ENCODE measurements around the gene ST3GAL3. TPM values are rescaled to one million over a fixed set of nuclear protein-coding genes. Genes with fewer than 3 reads are reported as not detected.

Gene ST3GAL3
- polyA plus RNA-seq, 2 donors, result 3.6 to 4.5 TPM

GRCh38 chr1:43921022-43921421, 213.7 kb downstream of the ST3GAL3 start:
- Histone ChIP-seq H3K4me1 (ENCODE audit: control insufficient read depth in 2 of 2, insufficient read depth in 2 of 2, low read length in 1 of 2) (no peaks in the 10 kb centered on the region), H3K4me3 (ENCODE audit: low read depth in 1 of 2, low read length in 2 of 2) (no peak overlapping the region), H3K27ac (ENCODE audit: low read depth in 2 of 2, low read length in 1 of 2) (no peak overlapping the region), H3K27me3 (ENCODE audit: control insufficient read depth in 1 of 2, insufficient read depth in 2 of 2, low read length in 2 of 2) (no peaks in the 10 kb centered on the region), H3K36me3 (ENCODE audit: control insufficient read depth in 2 of 2, insufficient read depth in 2 of 2, low read length in 1 of 2) (no peaks in the 10 kb centered on the region), H3K9me3 (ENCODE audit: control insufficient read depth in 2 of 2, insufficient read depth in 1 of 2, low read depth in 1 of 2, low read length in 1 of 2) (no peaks in the 10 kb centered on the region)
- 94 to 97% methylated on average over 6 of the region's 6 CpGs for WGBS, 2 donors

DNA sequence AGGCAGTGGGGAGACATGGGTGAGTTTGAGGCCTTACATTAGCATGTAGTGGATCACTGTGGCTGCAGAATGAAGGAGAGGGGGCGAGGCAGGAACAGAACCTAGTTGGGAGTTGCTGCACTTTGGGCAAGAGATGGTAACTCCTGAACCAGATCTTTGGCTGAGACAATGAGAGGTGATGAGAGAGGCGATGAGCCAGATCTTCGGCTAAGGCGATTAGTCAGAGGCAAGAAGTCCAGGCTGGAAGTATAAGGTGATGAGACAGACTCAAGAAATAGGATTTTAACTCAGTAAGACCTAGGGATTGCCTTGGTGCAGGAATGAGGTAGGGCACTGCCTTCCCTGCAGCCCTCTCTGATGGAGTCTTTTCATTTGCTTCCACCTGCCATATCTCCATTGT, 217.2 kb downstream of the ST3GAL3 start:
- Histone ChIP-seq H3K9me3 (ENCODE audit: control insufficient read depth in 2 of 2, insufficient read depth in 1 of 2, low read depth in 1 of 2, low read length in 1 of 2) (no peaks in the 10 kb centered on the region), H3K27ac (ENCODE audit: low read depth in 2 of 2, low read length in 1 of 2) (no peak overlapping the region), H3K36me3 (ENCODE audit: control insufficient read depth in 2 of 2, insufficient read depth in 2 of 2, low read length in 1 of 2) (no peaks in the 10 kb centered on the region), H3K4me3 (ENCODE audit: low read depth in 1 of 2, low read length in 2 of 2) (no peak overlapping the region), H3K27me3 (ENCODE audit: control insufficient read depth in 1 of 2, insufficient read depth in 2 of 2, low read length in 2 of 2) (no peaks in the 10 kb centered on the region), H3K4me1 (ENCODE audit: control insufficient read depth in 2 of 2, insufficient read depth in 2 of 2, low read length in 1 of 2) (peaks cover 0 to under 1% of the 10 kb centered on the region in 2 donors)
- WGBS, 2 donors, result 76 to 77% methylated on average over 4 of the region's 4 CpGs

- H3K27me3 ChIP-seq (ENCODE audit: control insufficient read depth in 1 of 2, insufficient read depth in 2 of 2, low read length in 2 of 2), result no peaks in the 10 kb centered on the region
- no peak overlapping the region for H3K4me3 ChIP-seq (ENCODE audit: low read depth in 1 of 2, low read length in 2 of 2)
- H3K4me1 ChIP-seq (ENCODE audit: control insufficient read depth in 2 of 2, insufficient read depth in 2 of 2, low read length in 1 of 2), result peaks cover 0 to 8% of the 10 kb centered on the region in 2 donors
- no peaks in the 10 kb centered on the region for H3K36me3 ChIP-seq (ENCODE audit: control insufficient read depth in 2 of 2, insufficient read depth in 2 of 2, low read length in 1 of 2)
- no peak overlapping the region for H3K27ac ChIP-seq (ENCODE audit: low read depth in 2 of 2, low read length in 1 of 2)
- WGBS, 2 donors, result 92 to 95% methylated on average over 9 of the region's 9 CpGs
- no peaks in the 10 kb centered on the region for H3K9me3 ChIP-seq (ENCODE audit: control insufficient read depth in 2 of 2, insufficient read depth in 1 of 2, low read depth in 1 of 2, low read length in 1 of 2)
Observed at GRCh38 chr1:43925846-43926245, 218.5 kb downstream of the ST3GAL3 start.

GRCh38 chr1:43930168-43930948, 223.0 kb downstream of the ST3GAL3 start:
- H3K36me3 ChIP-seq (ENCODE audit: control insufficient read depth in 2 of 2, insufficient read depth in 2 of 2, low read length in 1 of 2), result no peaks in the 10 kb centered on the region
- peaks cover 3 to 25% of the 10 kb centered on the region in 2 donors for H3K4me1 ChIP-seq (ENCODE audit: control insufficient read depth in 2 of 2, insufficient read depth in 2 of 2, low read length in 1 of 2)
- 80 to 83% methylated on average over 10 of the region's 10 CpGs for WGBS, 2 donors
- H3K9me3 ChIP-seq (ENCODE audit: control insufficient read depth in 2 of 2, insufficient read depth in 1 of 2, low read depth in 1 of 2, low read length in 1 of 2), result no peaks in the 10 kb centered on the region
- no peak overlapping the region for H3K4me3 ChIP-seq (ENCODE audit: low read depth in 1 of 2, low read length in 2 of 2)
- no peaks in the 10 kb centered on the region for H3K27me3 ChIP-seq (ENCODE audit: control insufficient read depth in 1 of 2, insufficient read depth in 2 of 2, low read length in 2 of 2)
- H3K27ac ChIP-seq (ENCODE audit: low read depth in 2 of 2, low read length in 1 of 2), result peak overlapping the region in 1 of 2 donors; percentile 18

GRCh38 chr1:43930949-43931275, 223.6 kb downstream of the ST3GAL3 start:
- 48 to 57% methylated on average over 4 of the region's 4 CpGs for WGBS, 2 donors
- Histone ChIP-seq H3K27ac (ENCODE audit: low read depth in 2 of 2, low read length in 1 of 2) (no peak overlapping the region), H3K9me3 (ENCODE audit: control insufficient read depth in 2 of 2, insufficient read depth in 1 of 2, low read depth in 1 of 2, low read length in 1 of 2) (no peaks in the 10 kb centered on the region), H3K4me3 (ENCODE audit: low read depth in 1 of 2, low read length in 2 of 2) (no peak overlapping the region), H3K27me3 (ENCODE audit: control insufficient read depth in 1 of 2, insufficient read depth in 2 of 2, low read length in 2 of 2) (no peaks in the 10 kb centered on the region), H3K4me1 (ENCODE audit: control insufficient read depth in 2 of 2, insufficient read depth in 2 of 2, low read length in 1 of 2) (peaks cover 3 to 29% of the 10 kb centered on the region in 2 donors), H3K36me3 (ENCODE audit: control insufficient read depth in 2 of 2, insufficient read depth in 2 of 2, low read length in 1 of 2) (no peaks in the 10 kb centered on the region)

DNA sequence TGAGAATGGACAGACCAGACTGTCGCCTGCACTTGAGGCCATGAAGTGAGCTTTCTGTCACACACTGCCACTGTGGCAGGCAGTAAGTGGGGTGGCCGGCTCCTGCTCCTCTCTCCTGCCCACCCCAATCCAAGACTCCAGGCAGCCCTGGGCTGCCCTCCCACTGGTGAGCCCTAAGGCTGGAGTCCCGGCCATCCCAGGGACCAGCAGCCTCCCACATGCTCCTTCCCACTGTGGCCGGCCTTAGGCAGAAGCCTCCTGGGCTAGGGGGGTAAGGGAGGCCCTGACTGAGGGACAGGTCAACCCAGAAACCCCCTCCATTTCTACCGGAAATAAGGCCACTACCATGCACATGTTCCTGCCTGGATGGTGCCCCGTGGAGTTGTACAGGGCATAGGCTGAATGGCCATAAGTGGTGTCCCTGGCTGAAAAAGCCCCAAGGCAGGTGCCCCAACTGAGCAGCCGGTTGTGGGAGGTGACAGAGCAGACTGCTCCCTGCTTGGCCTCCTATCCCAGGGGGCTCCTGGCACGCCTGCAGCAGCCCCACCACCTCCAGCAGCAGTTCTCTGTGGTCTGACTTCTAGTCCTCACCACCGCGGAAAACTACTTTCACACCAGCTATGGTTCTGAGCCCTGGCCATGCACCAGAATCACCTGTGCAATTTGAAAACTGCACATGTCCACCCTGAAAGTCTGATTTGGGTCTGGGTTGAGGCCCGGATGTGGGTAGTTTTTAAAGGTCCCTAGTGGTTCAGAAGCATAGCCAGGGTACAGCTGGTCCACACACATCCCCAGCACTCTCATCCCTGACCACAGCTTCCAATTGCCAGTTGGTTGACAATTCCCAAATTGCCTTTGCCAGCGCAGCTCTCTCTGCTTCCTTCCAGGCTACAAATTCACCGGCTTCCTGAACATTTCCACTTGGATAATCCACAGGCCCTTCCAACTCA, 224.7 kb downstream of the ST3GAL3 start:
- WGBS, 2 donors, result 91 to 92% methylated on average over 13 of the region's 13 CpGs
- no peak overlapping the region for H3K27ac ChIP-seq (ENCODE audit: low read depth in 2 of 2, low read length in 1 of 2)
- H3K4me1 ChIP-seq (ENCODE audit: control insufficient read depth in 2 of 2, insufficient read depth in 2 of 2, low read length in 1 of 2), result peaks cover 3 to 36% of the 10 kb centered on the region in 2 donors
- H3K27me3 ChIP-seq (ENCODE audit: control insufficient read depth in 1 of 2, insufficient read depth in 2 of 2, low read length in 2 of 2), result no peaks in the 10 kb centered on the region
- H3K4me3 ChIP-seq (ENCODE audit: low read depth in 1 of 2, low read length in 2 of 2), result no peak overlapping the region
- no peaks in the 10 kb centered on the region for H3K36me3 ChIP-seq (ENCODE audit: control insufficient read depth in 2 of 2, insufficient read depth in 2 of 2, low read length in 1 of 2)
- no peaks in the 10 kb centered on the region for H3K9me3 ChIP-seq (ENCODE audit: control insufficient read depth in 2 of 2, insufficient read depth in 1 of 2, low read depth in 1 of 2, low read length in 1 of 2)

GRCh38 chr1:43932786-43933385, 225.6 kb downstream of the ST3GAL3 start:
- no peaks in the 10 kb centered on the region for H3K36me3 ChIP-seq (ENCODE audit: control insufficient read depth in 2 of 2, insufficient read depth in 2 of 2, low read length in 1 of 2)
- H3K9me3 ChIP-seq (ENCODE audit: control insufficient read depth in 2 of 2, insufficient read depth in 1 of 2, low read depth in 1 of 2, low read length in 1 of 2), result no peaks in the 10 kb centered on the region
- WGBS, 2 donors, result 30 to 33% methylated on average over 8 of the region's 8 CpGs
- peak overlapping the region; percentile 34 to 39 for H3K4me3 ChIP-seq (ENCODE audit: low read depth in 1 of 2, low read length in 2 of 2)
- H3K27me3 ChIP-seq (ENCODE audit: control insufficient read depth in 1 of 2, insufficient read depth in 2 of 2, low read length in 2 of 2), result no peaks in the 10 kb centered on the region
- no peak overlapping the region for H3K27ac ChIP-seq (ENCODE audit: low read depth in 2 of 2, low read length in 1 of 2)
- H3K4me1 ChIP-seq (ENCODE audit: control insufficient read depth in 2 of 2, insufficient read depth in 2 of 2, low read length in 1 of 2), result peaks cover 3 to 38% of the 10 kb centered on the region in 2 donors

DNA sequence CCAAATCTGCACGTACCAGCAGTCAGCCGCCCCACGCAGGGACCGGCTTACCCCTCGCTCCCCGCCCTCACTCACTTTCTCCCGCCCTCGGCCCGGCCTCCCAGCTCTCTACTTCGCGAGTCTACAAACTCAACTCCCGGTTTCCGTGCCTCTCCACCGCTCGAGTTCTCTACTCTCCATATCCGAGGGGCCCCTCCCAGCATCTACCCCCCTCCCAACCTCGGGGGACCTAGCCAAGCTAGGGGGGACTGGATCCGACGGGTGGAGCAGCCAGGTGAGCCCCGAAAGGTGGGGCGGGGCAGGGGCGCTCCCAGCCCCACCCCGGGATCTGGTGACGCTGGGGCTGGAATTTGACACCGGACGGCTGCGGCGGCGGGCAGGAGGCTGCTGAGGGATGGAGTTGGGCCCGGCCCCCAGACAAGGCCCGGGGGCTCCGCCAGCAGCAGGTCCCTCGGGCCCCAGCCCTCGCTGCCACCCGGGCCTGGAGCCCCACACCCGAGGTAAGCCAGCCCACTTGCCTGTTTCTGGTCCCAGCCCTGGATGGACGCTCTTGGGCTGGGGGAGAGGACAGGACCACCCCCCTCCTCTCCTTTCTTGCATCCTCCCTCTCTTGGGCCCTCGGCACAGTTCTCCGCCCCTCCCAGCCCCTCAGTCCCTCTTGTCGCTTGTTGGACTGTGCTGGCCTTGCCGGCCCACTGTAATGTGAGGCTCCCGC, 226.2 kb downstream of the ST3GAL3 start, which contains the start of gene ARTN:
Gene ARTN (plus strand): TSS at position 416 of the 715 bp plus-strand sequence. CDS start 1,856 bp downstream, outside the sequence.
- Histone ChIP-seq H3K27ac (ENCODE audit: low read depth in 2 of 2, low read length in 1 of 2) (peak within 1 kb of the TSS in 1 of 2 donors; percentile 15), H3K4me3 (ENCODE audit: low read depth in 1 of 2, low read length in 2 of 2) (peak within 1 kb of the TSS; percentile 34 to 39)

More for the DNA sequence above, 226.2 kb downstream of the ST3GAL3 start, which contains the start of gene ARTN:
- Histone ChIP-seq H3K9me3 (ENCODE audit: control insufficient read depth in 2 of 2, insufficient read depth in 1 of 2, low read depth in 1 of 2, low read length in 1 of 2) (no peaks in the 10 kb centered on the region), H3K27me3 (ENCODE audit: control insufficient read depth in 1 of 2, insufficient read depth in 2 of 2, low read length in 2 of 2) (no peaks in the 10 kb centered on the region), H3K36me3 (ENCODE audit: control insufficient read depth in 2 of 2, insufficient read depth in 2 of 2, low read length in 1 of 2) (no peaks in the 10 kb centered on the region), H3K4me1 (ENCODE audit: control insufficient read depth in 2 of 2, insufficient read depth in 2 of 2, low read length in 1 of 2) (peaks cover 3 to 38% of the 10 kb centered on the region in 2 donors)
- WGBS, 2 donors, result 3 to 4% methylated on average over 30 to 42 of the region's 42 CpGs
